ENCODE data around the gene RNGTT.

GRCh38 chr6:88972504-88973423 lies 9.3 kb upstream of the RNGTT start:
- TF ChIP-seq POLR2AphosphoS5 (IDR thresholded peaks at IDR 0.05; ENCODE audit: low read depth, low read length) = no peak
- TF ChIP-seq SIN3A (IDR thresholded peaks at IDR 0.05; ENCODE audit: borderline replicate concordance, insufficient read depth, low read length) = no peak
- TF ChIP-seq REST (IDR thresholded peaks at IDR 0.05; ENCODE audit: insufficient read depth in 1 of 2, low read depth in 2 of 2, low read length in 2 of 2) = no peak
- TF ChIP-seq TAF1 (IDR thresholded peaks at IDR 0.05; ENCODE audit: borderline replicate concordance, insufficient read depth, low read length) = no peak
- no peak for TF ChIP-seq FOXP2 (optimal IDR thresholded peaks at IDR 0.05; ENCODE audit: borderline replicate concordance, extremely low read depth, extremely low read length, insufficient read depth)
